GM10266 (cell line): ENCODE results near the gene ZBTB40.

ENCODE experiments used
- DNase-seq: peaks from one replicate; pipeline ENCODE4 v3.0.0; 2012; ENCODE audit errors: extremely low spot score
- CTCF ChIP-seq: IDR thresholded peaks from 2 replicates; pipeline ENCODE4 v1.5.1; 2012; ENCODE audit warnings: mild to moderate bottlenecking, low read depth; ENCODE audit not compliant: control insufficient read depth, insufficient read depth; ENCODE audit errors: missing control alignments

Gene ZBTB40

GRCh38 chr1:22516906-22517571, 65.4 kb downstream of the ZBTB40 start:
- no peak for DNase-seq
- TF ChIP-seq CTCF = no peak

GRCh38 chr1:22517956-22518355, 66.3 kb downstream of the ZBTB40 start:
- no peak for DNase-seq
- no peak for TF ChIP-seq CTCF

- DNase-seq = no peak
- no peak for TF ChIP-seq CTCF
Measured at GRCh38 chr1:22518379-22518778, 66.7 kb downstream of the ZBTB40 start.

- TF ChIP-seq CTCF = no peak
- DNase-seq = no peak
Measured at GRCh38 chr1:22520871-22521270, 69.2 kb downstream of the ZBTB40 start.

- no peak for TF ChIP-seq CTCF
- no peak for DNase-seq
Measured at GRCh38 chr1:22521692-22522091, 70.0 kb downstream of the ZBTB40 start.

- no peak for DNase-seq
- no peak for TF ChIP-seq CTCF
Measured at GRCh38 chr1:22522221-22522743, 70.6 kb downstream of the ZBTB40 start.

- TF ChIP-seq CTCF = no peak
- no peak for DNase-seq
Measured at GRCh38 chr1:22524481-22524880, 72.8 kb downstream of the ZBTB40 start.
